NCI-H526 (cell line): Measurements from ENCODE around the gene C10orf90.

Experiments
- DNase-seq, 2 experiments: peaks; one replicate each; lab custom pipeline; 2025; lab: John Stamatoyannopoulos, UW

The C10orf90 gene

DNA sequence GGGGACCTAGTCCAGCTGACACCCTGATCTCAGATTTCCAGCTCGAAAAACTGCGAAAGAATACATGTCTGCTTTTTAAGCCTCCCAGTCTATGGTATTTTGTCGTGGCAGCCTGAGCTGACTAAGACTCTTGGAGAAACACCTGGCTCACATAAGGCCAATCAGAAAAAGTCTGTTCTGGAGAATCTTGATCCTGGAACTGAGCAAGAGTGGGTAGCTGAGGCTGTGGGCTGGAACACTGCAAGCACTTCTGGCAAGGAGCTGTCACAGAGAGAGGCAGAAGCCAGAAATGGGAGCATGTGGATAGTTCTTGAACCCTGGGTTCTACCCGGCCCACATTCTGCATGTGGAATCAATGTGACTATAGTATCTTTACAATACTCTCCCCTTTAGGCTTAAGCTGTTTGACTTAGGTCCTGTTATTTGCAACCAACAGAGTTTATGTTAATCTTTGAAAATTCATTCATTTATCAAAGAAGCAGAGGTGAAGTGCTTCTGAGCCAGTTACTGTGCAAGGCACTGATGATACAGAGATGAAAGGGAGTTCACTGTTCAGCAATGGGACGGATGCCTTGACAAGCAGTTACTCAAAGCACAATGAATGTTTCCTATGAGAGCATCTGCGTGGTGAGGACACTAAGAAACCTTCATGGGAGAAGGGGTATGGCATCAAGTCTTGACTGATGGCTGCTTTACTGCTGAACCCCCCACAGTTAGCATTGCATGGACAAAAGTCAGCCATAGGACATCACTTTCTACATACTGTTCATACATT lies 4.4 kb upstream of the C10orf90 start:
- no peak for DNase-seq

DNA sequence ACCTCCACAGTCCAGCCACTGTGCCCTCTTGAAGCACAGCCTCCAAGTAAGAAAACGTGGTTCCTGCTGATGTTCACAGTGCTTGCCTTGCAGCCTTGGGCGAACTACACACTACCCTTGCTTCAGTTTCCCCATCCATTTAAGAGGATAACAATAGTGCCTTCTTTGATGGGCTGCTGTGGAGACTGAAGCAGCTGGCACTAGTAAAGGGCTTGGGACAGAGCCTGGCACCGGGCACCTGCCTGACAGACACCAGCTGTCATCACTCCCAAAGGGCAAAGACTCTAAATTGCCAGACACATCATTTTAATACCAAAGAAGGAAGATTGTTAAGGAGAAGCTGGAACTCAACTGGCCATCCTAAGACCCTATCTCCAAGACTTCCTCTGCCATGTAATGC lies 3.1 kb upstream of the C10orf90 start:
- DNase-seq: no peak

DNA sequence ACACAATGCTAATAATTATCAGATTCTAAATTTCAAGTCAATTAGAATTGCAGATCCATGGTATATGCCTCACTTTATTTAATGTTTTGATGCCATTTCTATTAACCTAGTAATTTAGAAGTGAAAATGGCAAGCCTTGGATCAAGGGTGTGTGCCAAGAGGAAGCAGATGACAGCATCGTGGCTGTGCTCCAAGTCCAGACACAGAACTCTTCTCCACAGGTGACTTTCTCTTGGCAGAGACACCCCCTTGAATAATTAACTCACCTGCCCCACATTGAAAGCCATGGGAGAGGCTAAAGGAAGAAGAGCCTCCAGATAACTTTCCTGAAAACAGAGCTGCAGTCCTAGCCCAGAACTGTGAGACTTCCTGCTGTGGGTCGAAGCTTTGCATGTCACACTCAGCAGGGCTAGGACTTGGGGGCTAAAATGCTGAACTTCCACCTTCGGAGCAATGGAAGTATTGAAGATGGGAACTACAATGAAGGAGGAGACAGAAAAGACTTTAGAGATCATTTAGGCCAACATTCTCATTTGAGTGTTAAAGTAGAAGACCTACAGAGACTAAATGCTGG lies 996 bp upstream of the C10orf90 start:
- no peak for DNase-seq

GRCh38 chr10:126670895-126671261 lies 385 bp upstream of the C10orf90 start:
- no peak for DNase-seq

- DNase-seq: no peak
Measured at GRCh38 chr10:126669168-126669567, 1.3 kb downstream of the C10orf90 start.

GRCh38 chr10:126668505-126668904 lies 2.0 kb downstream of the C10orf90 start:
- DNase-seq: no peak

DNA sequence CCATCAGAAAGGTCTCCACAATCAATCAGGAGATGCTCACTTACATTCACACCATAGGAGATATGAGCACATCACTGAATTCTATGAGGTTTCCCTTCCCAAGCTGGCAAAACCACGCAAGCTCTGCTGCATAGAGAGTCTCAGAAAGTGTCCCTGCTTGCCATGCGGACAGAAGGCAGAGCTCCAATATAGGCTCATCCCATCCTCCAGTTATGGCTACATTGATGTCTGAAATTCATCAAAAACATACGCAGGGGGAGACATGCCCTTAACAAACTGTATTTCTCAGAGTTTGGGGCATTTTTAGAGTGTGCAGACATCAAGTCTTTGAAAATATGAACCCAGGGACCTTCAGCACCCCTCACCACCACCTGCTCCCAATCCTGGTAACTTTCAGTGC lies 2.9 kb downstream of the C10orf90 start:
- DNase-seq: no peak

GRCh38 chr10:126665207-126665606 lies 5.3 kb downstream of the C10orf90 start:
- no peak for DNase-seq

DNA sequence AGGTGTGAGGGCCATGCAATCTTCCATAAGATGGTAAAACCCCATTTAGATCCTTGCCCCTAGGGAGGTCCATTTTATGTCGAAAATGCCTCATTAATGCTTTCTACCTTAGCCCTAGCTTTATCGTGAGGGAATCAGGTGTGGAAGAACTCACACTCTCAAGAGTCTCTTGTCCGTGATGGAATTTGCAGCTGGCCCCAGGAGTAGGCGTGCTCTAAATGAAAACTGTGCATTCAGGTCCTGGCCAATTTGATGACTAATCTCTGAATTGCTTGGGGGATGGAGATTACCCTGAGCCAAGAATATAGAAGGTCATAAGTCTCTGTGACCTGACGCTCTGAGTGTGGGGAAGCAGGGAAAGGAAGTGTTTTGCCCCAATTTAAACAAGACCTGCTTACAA lies 6.6 kb downstream of the C10orf90 start:
- no peak for DNase-seq

- DNase-seq: no peak
Measured at GRCh38 chr10:126663328-126663727, 7.2 kb downstream of the C10orf90 start.

DNA sequence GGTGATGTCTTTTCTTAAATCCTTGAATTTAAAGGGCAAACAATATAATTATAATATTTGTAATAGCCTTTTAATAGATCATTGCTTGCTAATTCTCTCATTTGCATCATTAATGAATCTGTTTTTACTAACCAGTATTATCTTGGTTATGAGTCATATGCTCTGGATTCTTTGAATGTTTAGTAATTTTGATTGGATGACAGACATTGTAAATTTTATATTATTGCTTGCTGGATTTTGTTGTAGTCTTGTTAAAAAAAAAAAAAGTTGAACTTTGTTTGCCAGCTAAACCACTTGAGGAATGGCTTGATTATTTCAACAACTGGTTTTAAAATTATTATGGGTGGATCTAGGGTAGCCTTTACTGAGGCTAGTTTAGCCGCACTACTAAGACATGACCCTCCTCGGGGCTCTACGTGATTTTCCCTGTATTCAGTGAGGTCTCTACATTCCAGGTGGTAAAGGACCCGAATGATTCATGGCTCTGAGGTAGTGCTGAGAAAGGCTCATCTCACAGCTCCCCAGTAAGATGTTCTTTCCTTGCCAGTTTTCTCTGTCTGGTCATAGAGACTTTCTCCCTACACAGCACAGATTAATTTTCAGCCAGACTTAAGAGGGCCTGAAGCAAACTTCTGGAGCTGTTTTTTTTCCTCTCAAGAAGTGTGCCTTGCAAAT lies 8.5 kb downstream of the C10orf90 start:
- no peak for DNase-seq

GRCh38 chr10:126661356-126661755 lies 9.1 kb downstream of the C10orf90 start:
- no peak for DNase-seq

- DNase-seq: no peak
Measured at GRCh38 chr10:126659750-126660149, 10.7 kb downstream of the C10orf90 start.

- DNase-seq: no peak
Measured at GRCh38 chr10:126658928-126659327, 11.6 kb downstream of the C10orf90 start.

DNA sequence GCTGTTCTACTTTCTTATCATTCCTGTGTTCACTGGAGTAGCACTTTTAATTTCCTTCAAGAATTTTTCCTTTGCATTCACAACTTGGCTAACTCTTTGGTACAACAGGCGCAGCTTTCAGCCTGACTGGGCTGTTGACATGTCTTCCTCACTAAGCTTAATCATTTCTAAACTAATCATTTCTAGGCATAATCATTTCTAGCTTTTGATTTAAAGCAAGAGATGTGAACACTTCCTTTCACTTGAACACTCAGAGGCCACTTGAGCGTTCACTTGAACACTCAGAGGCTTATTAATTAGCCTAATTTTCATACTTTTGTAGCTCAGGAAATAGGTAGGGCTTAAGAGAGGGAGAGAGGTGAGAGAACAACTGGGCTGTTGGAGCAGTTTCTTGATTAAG lies 15.9 kb downstream of the C10orf90 start:
- no peak for DNase-seq

DNA sequence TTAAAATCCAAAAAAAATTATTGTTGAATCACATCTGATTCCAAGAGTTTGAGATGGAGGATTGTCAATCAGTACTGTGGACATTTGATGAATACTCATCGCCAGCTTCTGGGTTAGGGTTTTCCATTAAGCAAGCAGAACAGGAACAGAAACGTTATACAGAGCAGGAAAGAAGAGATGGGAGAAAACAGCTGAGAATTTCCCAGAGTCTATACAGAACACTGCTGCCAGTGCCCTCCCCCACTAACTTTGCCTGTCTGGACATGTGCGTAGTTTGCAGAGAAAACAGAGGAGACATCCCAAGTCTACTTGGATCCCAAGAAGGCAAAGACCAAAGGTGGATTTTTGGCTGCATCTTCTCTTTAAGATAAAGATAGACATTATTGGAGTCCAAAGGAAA lies 19.0 kb downstream of the C10orf90 start:
- DNase-seq: no peak

DNA sequence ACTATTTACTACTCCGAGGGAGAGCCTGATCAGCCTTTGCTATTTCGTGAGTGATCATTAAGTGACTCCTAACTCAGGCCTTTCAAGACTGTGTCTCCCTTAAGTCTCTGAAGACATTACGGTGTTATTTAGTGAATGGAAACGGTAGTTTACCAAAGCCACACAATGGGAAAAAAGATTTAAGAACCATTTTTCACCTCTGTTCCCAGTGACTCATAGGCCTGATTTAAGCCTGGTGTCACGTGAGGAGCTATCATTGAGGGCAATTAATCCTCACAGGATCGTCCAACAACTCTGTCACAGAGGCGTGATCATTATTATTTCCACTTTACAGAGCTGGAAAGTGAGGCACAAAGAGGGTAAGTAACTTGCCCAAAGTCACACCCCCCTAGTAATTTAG lies 20.3 kb downstream of the C10orf90 start:
- DNase-seq: no peak

GRCh38 chr10:126647116-126647515 lies 23.4 kb downstream of the C10orf90 start:
- DNase-seq: no peak

DNA sequence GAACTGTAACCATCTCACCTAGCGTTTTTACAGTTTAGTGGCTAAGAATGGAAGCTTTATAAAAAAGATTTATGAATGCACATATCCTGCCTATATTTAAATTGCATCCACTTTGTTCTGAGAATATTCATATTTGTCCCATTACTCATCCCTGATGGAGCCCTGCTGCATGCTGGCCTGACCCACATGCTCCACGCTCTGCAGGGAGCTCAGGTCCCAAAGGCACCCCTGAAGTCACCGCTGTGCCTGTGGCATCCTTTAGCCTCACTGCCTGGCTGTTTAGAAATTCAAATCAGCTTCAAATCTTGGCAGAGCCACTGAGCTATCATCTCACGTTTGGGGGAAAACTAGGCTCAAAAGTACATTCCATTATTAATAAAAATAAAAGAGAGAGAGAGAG lies 24.4 kb downstream of the C10orf90 start:
- no peak for DNase-seq

DNA sequence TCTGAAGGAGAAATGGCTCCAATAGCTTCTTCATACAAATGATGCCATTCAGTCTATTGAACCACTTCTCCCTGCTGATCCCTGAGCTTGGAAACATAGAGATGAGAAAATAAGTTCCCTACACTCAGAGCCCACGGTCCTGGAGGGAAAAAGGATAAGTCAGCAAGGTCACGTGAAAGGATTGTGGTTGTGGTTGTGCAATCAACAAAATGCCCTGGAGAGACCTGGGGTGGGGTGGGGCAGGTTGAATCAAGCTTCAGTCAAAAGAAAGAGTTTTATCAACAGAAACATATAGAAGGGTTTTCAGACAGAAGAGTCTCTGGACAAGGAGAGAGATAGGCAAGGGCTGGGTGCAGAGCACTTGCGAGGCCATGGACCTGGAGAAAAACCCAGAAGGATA lies 30.1 kb downstream of the C10orf90 start:
- DNase-seq: no peak

GRCh38 chr10:126639084-126639483 lies 31.4 kb downstream of the C10orf90 start:
- DNase-seq: no peak

DNA sequence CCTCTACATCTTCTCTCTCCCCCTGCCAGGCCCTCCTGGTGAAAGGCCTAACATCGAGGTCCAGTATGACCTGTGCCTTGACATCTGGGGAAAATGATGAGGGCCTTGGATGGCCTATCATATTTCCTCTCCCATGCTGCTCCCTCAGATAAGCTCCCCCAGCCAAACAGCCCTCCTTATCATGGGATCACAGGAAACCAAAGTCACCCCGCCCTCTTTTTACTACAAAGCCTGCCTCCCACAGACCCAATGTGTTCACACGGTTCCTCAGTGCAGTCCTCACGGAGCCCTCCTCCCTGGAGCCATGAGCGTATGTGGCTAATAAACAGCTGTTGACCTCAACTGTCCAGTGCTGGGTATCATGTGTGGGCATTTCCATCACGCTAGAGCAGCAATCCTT lies 32.0 kb downstream of the C10orf90 start:
- no peak for DNase-seq

GRCh38 chr10:126637501-126637900 lies 33.0 kb downstream of the C10orf90 start:
- DNase-seq: no peak

DNA sequence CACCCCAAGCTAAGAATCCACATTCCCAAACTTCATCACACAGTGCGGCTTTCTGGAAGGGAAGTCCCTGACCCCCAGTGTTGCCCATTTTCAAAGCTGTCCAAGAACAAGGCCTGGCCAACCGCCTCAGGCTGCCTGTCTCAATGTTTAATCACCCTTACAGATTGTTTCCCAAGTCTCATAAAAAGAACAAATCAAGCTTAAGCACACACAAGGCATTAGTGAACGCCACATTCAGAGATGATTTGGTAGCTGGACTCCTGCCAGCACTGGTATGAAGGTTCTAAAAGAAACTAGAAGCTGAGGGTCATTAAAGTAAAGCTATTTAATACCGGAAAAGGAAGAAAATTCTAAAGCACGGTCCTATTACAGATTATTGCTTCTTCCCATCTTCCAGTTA lies 35.6 kb downstream of the C10orf90 start:
- no peak for DNase-seq
